Measurements from ENCODE around the gene ALG6.

ALG6 gene

DNA sequence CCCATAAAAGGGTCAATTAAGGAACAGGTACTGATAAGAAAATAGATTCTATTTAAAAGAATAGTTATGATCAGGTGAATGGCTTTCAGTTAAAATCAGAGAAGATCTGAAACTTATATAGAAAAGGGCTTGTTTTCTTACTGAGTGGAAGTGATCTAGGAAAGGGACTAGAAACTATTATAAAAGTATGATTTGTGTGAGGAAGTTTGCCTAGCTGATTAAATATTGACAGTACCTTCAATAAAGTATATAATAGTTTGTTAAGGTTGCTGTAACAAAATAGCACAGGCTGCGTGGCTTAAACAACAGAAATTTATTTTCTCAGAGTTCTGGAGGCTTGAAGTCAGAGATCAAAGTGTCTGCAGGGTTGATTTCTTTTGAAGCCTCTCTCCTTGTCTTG lies 5.4 kb upstream of the ALG6 start:
- TF ChIP-seq CTCF (IDR thresholded peaks at IDR 0.05; ENCODE audit: insufficient read depth, low read length, poor library complexity, severe bottlenecking) = no peak
- no peaks in the 10 kb centered on the region for H3K27me3 ChIP-seq (replicated peaks; ENCODE audit: control insufficient read depth, insufficient read depth, low read length)
- no peaks in the 10 kb centered on the region for H3K36me3 ChIP-seq (ENCODE audit: control insufficient read depth, insufficient read depth, low read length)

DNA sequence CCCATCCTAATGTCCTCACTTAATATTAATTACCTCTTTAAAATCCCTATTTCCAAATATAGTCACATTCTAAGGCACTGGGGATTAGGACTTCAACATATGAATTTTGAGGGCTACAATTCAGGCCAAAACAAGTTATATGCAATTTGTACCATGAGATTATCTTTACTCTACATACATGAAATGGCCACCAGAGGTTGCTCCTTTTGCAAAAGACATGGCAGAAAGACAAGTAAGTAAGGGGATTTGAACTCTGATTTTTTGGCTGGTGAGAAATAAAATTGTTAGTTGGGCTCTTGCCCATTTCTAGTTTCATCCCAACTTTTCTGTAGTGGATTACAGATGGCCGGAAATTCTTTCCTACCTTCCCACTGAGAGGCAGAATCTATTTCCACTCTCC lies 4.8 kb upstream of the ALG6 start:
- no peaks in the 10 kb centered on the region for H3K27me3 ChIP-seq (replicated peaks; ENCODE audit: control insufficient read depth, insufficient read depth, low read length)
- DNase-seq (ENCODE audit: extremely low read depth, insufficient read length) = no peak
- TF ChIP-seq CTCF (IDR thresholded peaks at IDR 0.05; ENCODE audit: insufficient read depth, low read length, poor library complexity, severe bottlenecking) = no peak

More for the DNA sequence above, 5.4 kb upstream of the ALG6 start:
- no peak for DNase-seq (ENCODE audit: extremely low read depth, insufficient read length)
- H3K4me3 ChIP-seq (replicated peaks; ENCODE audit: low read depth, low read length) = no peak overlapping the region

GRCh38 chr1:63363014-63363413 lies 4.4 kb upstream of the ALG6 start:
- DNase-seq (ENCODE audit: extremely low read depth, insufficient read length) = no peak
- Histone ChIP-seq H3K27me3 (replicated peaks; ENCODE audit: control insufficient read depth, insufficient read depth, low read length) (no peaks in the 10 kb centered on the region), H3K36me3 (ENCODE audit: control insufficient read depth, insufficient read depth, low read length) (no peaks in the 10 kb centered on the region), H3K4me3 (replicated peaks; ENCODE audit: low read depth, low read length) (no peak overlapping the region)
- TF ChIP-seq CTCF (IDR thresholded peaks at IDR 0.05; ENCODE audit: insufficient read depth, low read length, poor library complexity, severe bottlenecking) = no peak

More for the DNA sequence above, 4.8 kb upstream of the ALG6 start:
- H3K36me3 ChIP-seq (ENCODE audit: control insufficient read depth, insufficient read depth, low read length) = no peaks in the 10 kb centered on the region
- no peak overlapping the region for H3K4me3 ChIP-seq (replicated peaks; ENCODE audit: low read depth, low read length)

GRCh38 chr1:63366908-63367214 lies 566 bp upstream of the ALG6 start:
- no peak for TF ChIP-seq CTCF (IDR thresholded peaks at IDR 0.05; ENCODE audit: insufficient read depth, low read length, poor library complexity, severe bottlenecking)
- no peak for DNase-seq (ENCODE audit: extremely low read depth, insufficient read length)
- no peaks in the 10 kb centered on the region for H3K27me3 ChIP-seq (replicated peaks; ENCODE audit: control insufficient read depth, insufficient read depth, low read length)
- peak overlapping the region; percentile 61 for H3K4me3 ChIP-seq (replicated peaks; ENCODE audit: low read depth, low read length)
- H3K36me3 ChIP-seq (ENCODE audit: control insufficient read depth, insufficient read depth, low read length) = peaks cover 1% of the 10 kb centered on the region; the same call in 1 of the 2 replicates

GRCh38 chr1:63368131-63368530 lies 704 bp downstream of the ALG6 start:
- DNase-seq (ENCODE audit: extremely low read depth, insufficient read length) = no peak
- no peak for TF ChIP-seq CTCF (IDR thresholded peaks at IDR 0.05; ENCODE audit: insufficient read depth, low read length, poor library complexity, severe bottlenecking)
- Histone ChIP-seq H3K4me3 (replicated peaks; ENCODE audit: low read depth, low read length) (peak overlapping the region; percentile 80), H3K27me3 (replicated peaks; ENCODE audit: control insufficient read depth, insufficient read depth, low read length) (no peaks in the 10 kb centered on the region), H3K36me3 (ENCODE audit: control insufficient read depth, insufficient read depth, low read length) (peaks cover 1% of the 10 kb centered on the region; the same call in 1 of the 2 replicates)

- DNase-seq (ENCODE audit: extremely low read depth, insufficient read length) = no peak
- peaks cover 1% of the 10 kb centered on the region for H3K36me3 ChIP-seq (ENCODE audit: control insufficient read depth, insufficient read depth, low read length)
- no peaks in the 10 kb centered on the region for H3K27me3 ChIP-seq (replicated peaks; ENCODE audit: control insufficient read depth, insufficient read depth, low read length)
- no peak overlapping the region for H3K4me3 ChIP-seq (replicated peaks; ENCODE audit: low read depth, low read length)
- no peak for TF ChIP-seq CTCF (IDR thresholded peaks at IDR 0.05; ENCODE audit: insufficient read depth, low read length, poor library complexity, severe bottlenecking)
Observed at GRCh38 chr1:63379583-63379982, 12.2 kb downstream of the ALG6 start.

All from GM06990 (cell line).